Ovary (tissue), 9 donors: ENCODE data around the gene SCTR. TPM values are rescaled to one million over a fixed set of nuclear protein-coding genes. Genes with fewer than 3 reads are reported as not detected.

ENCODE experiments used
- DNase-seq, 5 donors: peaks; one replicate each; pipeline ENCODE4 v3.0.0-alpha.2; 2019 to 2020
- H3K27ac ChIP-seq, 2 donors: fragments of 200-600 bp; one replicate each; pipeline versions ENCODE4 v1.5.1 to v1.8.0; 2019 to 2022
- H3K27me3 ChIP-seq: fragments of 200-600 bp; one replicate; pipeline ENCODE4 v1.8.0; 2022
- H3K36me3 ChIP-seq: fragments of 200-600 bp; sonication (generic); one replicate; pipeline ENCODE4 v1.5.1; 2019
- H3K4me1 ChIP-seq: one replicate; pipeline ENCODE4 v1.8.1; 2013; ENCODE audit warnings: mild to moderate bottlenecking, moderate library complexity; ENCODE audit not compliant: insufficient read depth
- H3K4me3 ChIP-seq: fragments of 200-600 bp; sonication (generic); one replicate; pipeline ENCODE4 v1.5.1; 2017
- H3K9me3 ChIP-seq, 2 donors: fragments of 200-600 bp in 1 of 2; sonication (generic) in 1 of 2; one replicate each; pipeline versions ENCODE4 v1.5.1 to v1.8.1; 2013 to 2019; ENCODE audit warnings: mild to moderate bottlenecking in 1 of 2, moderate library complexity in 1 of 2
- EP300 ChIP-seq: sonication (generic); formaldehyde crosslinking; IDR thresholded peaks from one replicate; pipeline ENCODE4 v1.6.1; 2017; ENCODE audit warnings: antibody characterized with exemption
- POLR2A ChIP-seq: fragments of 450-650 bp; IDR thresholded peaks from one replicate; pipeline ENCODE4 v1.6.1; 2017; ENCODE audit warnings: antibody characterized with exemption, mild to moderate bottlenecking, moderate library complexity
- WGBS, 3 donors: extraction: QIAGEN DNeasy Blood & Tissue Kit in 1 of 3; methylation state at CpG; one replicate each; pipeline versions ENCODE4 v1.1.5 to v1.1.7; 2013 to 2017; 5-methylcytosine and 5-hydroxymethylcytosine counted together
- intact Hi-C, 4 donors: fragments of 100-400 bp; cut with DNase I; formaldehyde crosslinking; loops; one replicate each; pipeline versions ENCODE4 v1.11.0 to v1.15.1; 2022 to 2023
- polyA plus RNA-seq, 2 donors: library from polyadenylated mRNA; stranded (reverse); fragments of 200-250 nt in 1 of 2; fragments of 350-450 nt in 1 of 2; fragmentation: Illumina TruSeq in 1 of 2; extraction: RNeasy Lipid Tissue Mini Kit (QIAGEN cat#74804) in 1 of 2; gene quantifications; one replicate each; pipeline ENCODE4 v1.2.3, GENCODE V29; 2013 to 2014
- total RNA-seq, 7 donors: library from RNA; depleted of rRNA in 2 of 7; stranded (reverse); fragments of >200 nt in 2 of 7; fragmentation: NEBNext Ultra II Directional in 3 of 7; extraction: Animal tissue kit (Norgen Biotek cat#: 25700) in 3 of 7; gene quantifications; one replicate each; pipeline versions ENCODE4 v1.1.0 to v1.2.4, GENCODE V29; 2016 to 2023
- TF ChIP-seq, protein P1 (sequence below), 3 donors: fragments of 450-650 bp in 2 of 3; fragments of 200-600 bp in 1 of 3; IDR thresholded peaks; one replicate each; pipeline versions ENCODE4 v1.5.1 to v1.8.0; 2016 to 2022; ENCODE audit warnings: antibody characterized with exemption in 3 of 3, mild to moderate bottlenecking in 1 of 3
- donor health status: DM: no; HTN: no; CAD: no; lungs with moderate emphysema.
- donor health status: DM: no; HTN: no; CAD: no.
- donor health status: Bipolar disorder and iron deficiency.
- donor health status: DM: yes; HTN: yes; CAD: no.
- donor health status: DM: no; HTN: no; CAD: no.
- donor health status: DM: yes; HTN: yes; CAD: no.

The SCTR gene
- total and polyA plus RNA-seq, 9 donors, result 0.23 to 14.1 (median 0.84) TPM; not detected in 5

DNA sequence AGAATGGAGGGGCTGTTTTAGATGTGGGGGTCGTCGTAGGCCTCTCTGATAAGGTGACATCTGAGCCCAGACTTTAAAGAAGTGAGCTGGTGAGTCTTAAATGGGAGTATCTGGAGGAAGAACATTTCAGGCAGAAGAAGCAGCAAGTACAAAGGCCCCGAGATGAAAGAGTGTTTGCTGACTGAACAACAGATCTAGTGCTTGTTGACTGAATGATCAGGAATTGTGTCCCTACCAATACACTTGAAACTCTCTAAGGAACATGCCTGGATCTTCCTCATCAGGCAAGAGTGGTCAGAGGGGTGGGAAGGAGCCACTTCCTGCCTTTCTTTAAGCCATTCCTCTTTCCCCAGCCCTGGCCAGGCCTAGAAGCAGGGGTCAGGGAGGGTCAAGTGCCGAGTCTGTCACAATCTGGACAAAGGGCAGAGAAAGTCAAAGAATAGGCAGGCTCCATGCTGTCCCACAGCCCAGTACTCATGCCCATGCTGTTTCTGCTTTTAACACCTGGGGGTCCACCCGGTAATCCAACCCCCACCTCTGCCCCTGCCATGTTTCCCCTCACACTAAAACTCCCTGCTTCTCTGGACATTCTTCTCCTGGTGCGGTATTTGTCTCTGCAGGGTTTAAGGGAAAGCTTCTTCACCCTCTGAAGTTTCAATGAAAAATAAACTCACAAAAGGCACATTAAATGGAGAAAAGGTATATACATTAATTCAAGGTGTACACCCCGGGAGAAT is 95.6 kb downstream of the SCTR start:
- no peak overlapping the region for H3K4me3 ChIP-seq
- TF ChIP-seq POLR2A (no peak), EP300 (no peak)
- TF ChIP-seq, protein P1, sequence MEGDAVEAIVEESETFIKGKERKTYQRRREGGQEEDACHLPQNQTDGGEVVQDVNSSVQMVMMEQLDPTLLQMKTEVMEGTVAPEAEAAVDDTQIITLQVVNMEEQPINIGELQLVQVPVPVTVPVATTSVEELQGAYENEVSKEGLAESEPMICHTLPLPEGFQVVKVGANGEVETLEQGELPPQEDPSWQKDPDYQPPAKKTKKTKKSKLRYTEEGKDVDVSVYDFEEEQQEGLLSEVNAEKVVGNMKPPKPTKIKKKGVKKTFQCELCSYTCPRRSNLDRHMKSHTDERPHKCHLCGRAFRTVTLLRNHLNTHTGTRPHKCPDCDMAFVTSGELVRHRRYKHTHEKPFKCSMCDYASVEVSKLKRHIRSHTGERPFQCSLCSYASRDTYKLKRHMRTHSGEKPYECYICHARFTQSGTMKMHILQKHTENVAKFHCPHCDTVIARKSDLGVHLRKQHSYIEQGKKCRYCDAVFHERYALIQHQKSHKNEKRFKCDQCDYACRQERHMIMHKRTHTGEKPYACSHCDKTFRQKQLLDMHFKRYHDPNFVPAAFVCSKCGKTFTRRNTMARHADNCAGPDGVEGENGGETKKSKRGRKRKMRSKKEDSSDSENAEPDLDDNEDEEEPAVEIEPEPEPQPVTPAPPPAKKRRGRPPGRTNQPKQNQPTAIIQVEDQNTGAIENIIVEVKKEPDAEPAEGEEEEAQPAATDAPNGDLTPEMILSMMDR (IDR thresholded peaks at IDR 0.05), result no peak
- peaks cover 33% of the 10 kb centered on the region for H3K4me1 ChIP-seq
- H3K36me3 ChIP-seq, result no peaks in the 10 kb centered on the region
- peak overlapping the region in 1 of 2 donors; percentile 64 for H3K27ac ChIP-seq
- no peaks in the 10 kb centered on the region for H3K9me3 ChIP-seq
- no peaks in the 10 kb centered on the region for H3K27me3 ChIP-seq
- intact Hi-C loops, result no loop called here
- DNase-seq, result no peak
- 88 to 96% (median 92%) methylated on average over 7 of the region's 7 CpGs for WGBS, 3 donors

DNA sequence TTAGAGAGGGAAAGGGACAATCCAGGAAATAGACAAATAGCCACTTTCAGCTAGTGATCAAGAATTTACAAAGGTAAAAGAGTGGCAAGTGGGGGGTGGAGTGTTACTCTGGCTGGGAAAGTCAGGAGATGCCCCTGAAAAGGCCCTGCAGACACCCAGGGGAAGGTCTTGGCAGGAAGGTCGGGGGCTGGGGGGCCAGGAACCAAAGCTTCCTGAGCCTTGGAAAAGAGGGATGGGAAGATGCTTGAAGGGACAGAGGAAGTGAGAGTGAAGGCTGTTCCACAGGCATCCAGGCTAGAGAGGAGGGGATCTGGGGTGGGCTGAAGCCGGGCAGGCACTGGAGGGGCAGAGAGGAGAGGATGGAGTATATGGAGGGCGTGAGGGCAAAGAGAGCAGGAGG is 96.5 kb downstream of the SCTR start:
- intact Hi-C loops, result no loop called here

DNA sequence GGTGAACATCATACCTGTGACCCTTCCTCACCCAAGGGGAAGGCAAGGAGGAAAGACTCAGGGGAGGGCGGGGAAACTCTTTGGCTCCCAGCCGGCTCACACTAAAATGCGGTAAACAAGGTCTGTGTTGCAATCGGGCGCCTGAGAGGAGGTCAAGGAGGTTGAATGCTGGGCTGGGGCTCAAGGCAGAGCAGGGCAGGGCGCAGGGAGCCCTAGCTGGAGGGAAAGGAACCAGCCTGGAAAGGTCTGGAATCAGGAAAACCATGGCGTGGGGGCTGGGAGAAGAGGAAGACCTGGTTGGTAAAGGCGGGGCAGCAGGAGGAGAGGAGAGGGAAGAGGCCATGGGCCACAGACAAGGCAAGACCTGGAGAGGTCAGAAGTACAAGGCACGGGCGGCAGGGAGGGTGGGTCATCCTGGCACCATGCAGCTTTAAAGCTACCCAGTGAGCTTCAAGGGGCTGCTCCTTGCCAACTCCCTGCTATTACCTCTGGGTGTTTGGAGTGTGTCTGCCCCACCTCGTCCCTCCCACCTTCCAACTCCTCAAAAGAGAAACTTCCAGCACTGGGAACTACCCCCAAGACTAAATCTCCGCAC is 97.4 kb downstream of the SCTR start:
- intact Hi-C loops, result no loop called here
- Histone ChIP-seq H3K27me3 (no peaks in the 10 kb centered on the region), H3K9me3 (no peaks in the 10 kb centered on the region), H3K4me1 (peaks cover 31% of the 10 kb centered on the region), H3K36me3 (no peaks in the 10 kb centered on the region), H3K27ac (peak overlapping the region; percentile 51 to 64), H3K4me3 (no peak overlapping the region)
- WGBS, 3 donors, result 37 to 47% (median 38%) methylated on average over 12 of the region's 12 CpGs
- peak; percentile 83 to 92 (median 91) for DNase-seq
- TF ChIP-seq, protein P1 (IDR thresholded peaks at IDR 0.05), result no peak
- TF ChIP-seq POLR2A, result no peak
- TF ChIP-seq EP300, result no peak

More for the DNA sequence above, 96.5 kb downstream of the SCTR start:
- Histone ChIP-seq H3K4me1 (peaks cover 31% of the 10 kb centered on the region), H3K9me3 (no peaks in the 10 kb centered on the region), H3K27me3 (no peaks in the 10 kb centered on the region), H3K4me3 (no peak overlapping the region), H3K36me3 (no peaks in the 10 kb centered on the region), H3K27ac (peak overlapping the region in 1 of 2 donors; percentile 64)
- TF ChIP-seq EP300, result no peak
- TF ChIP-seq POLR2A, result no peak
- TF ChIP-seq, protein P1 (IDR thresholded peaks at IDR 0.05), result no peak
- 91 to 95% (median 93%) methylated on average over 3 of the region's 3 CpGs for WGBS, 3 donors
- DNase-seq, result no peak

DNA sequence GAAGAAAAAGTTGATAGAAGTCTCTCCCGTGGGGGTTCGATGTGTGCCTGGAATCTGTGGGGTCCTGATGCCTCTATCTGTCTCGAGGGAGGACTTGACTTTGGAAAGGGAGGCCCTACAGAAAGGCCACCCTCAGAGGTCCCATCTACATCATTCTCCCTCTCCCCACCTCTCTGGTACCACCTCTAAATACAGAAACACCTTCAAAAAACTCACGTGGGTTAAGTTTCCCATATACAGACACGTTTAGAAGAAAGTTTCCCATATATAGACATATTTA is 97.9 kb downstream of the SCTR start:
- H3K27ac ChIP-seq, result peak overlapping the region; percentile 51 to 63

More for the DNA sequence above, 97.9 kb downstream of the SCTR start:
- Histone ChIP-seq H3K9me3 (no peaks in the 10 kb centered on the region), H3K4me3 (no peak overlapping the region), H3K4me1 (peaks cover 31% of the 10 kb centered on the region), H3K36me3 (no peaks in the 10 kb centered on the region), H3K27me3 (no peaks in the 10 kb centered on the region)
- intact Hi-C loops, result no loop called here
- 23 to 36% (median 35%) methylated on average over 5 of the region's 5 CpGs for WGBS, 3 donors
- TF ChIP-seq EP300 (no peak), POLR2A (no peak)
- TF ChIP-seq, protein P1 (IDR thresholded peaks at IDR 0.05), result no peak
- no peak for DNase-seq
